Medulla oblongata (tissue), 1 donor: ENCODE results near the gene SIX3.

Source experiments
- DNase-seq: peaks from one replicate; pipeline ENCODE4 v3.0.0-alpha.2; 2015; ENCODE audit errors: extremely low spot score

Gene SIX3

DNA sequence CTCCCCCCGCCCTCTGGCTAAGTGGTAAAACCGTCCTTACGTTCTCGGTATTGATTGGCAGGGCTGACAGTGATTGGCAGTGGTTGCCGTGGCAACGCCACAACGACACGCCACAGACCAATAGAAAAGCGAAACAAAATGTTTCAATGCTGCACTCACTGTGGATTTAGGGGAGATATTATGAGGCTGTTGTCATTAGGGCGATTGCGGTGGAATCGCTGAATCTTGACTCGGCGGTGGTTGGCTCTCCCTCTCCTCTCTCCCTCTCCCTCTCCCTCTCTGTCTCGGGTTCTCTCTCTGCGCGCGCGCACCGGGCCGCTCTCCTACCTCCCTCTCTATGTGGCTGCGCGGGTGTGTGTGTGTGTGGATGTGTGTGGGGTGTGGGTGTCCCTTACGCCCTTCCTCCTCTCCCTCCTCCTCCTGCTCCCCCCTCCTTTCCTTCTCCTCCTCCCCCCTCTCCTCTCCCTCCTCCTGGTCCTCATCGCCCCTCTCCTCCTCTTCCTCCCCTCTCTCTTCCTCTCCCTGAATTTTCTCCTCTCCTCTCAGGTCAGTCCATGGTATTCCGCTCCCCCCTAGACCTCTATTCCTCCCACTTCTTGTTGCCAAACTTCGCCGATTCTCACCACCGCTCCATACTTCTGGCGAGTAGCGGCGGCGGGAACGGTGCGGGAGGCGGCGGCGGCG, at the start of gene SIX3:
Gene SIX3 (plus strand): TSS at position 152 of the 684 bp plus-strand sequence. CDS start 403 bp downstream, at position 555.
- peak; percentile 33 for DNase-seq

DNA sequence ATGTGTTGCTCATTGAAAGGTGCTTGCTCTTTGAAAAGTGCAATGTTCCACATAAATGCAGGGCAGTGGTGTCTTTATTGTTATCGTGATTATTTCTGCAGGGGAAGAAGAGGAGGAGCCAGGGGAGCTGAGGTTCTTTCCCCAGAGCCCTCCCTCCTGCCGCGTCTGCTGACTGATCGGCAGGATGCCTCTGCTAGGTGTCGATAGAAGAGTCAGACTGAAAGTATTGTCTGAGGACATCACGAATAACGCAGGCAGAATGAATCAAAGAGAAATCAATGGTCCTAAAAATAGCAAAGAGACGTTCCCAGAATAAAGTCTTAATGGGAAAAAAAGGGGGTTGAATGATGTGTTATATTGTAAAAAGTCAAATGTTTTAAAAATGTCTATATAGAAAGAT, 47.4 kb upstream of the SIX3 start:
- DNase-seq, result no peak

DNA sequence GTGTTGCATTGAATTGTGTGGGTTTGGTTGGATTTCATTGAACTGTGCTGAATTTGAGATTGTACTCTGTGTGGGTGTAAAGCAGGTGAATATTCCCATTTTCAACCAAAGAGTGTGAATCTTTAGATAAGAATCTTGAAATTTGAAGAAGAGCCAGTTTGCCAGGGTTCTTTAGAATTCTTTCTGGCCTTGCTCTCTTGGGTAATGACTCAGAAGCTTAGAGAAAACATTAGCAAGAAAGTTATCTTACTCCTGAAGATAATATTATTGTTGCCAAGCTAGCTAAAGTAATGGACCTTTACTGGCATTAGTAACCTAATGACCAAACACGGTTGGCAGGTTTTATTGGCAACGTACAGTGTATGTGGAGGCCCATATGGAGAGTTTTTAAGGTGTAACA, 46.4 kb upstream of the SIX3 start:
- DNase-seq, result no peak

DNA sequence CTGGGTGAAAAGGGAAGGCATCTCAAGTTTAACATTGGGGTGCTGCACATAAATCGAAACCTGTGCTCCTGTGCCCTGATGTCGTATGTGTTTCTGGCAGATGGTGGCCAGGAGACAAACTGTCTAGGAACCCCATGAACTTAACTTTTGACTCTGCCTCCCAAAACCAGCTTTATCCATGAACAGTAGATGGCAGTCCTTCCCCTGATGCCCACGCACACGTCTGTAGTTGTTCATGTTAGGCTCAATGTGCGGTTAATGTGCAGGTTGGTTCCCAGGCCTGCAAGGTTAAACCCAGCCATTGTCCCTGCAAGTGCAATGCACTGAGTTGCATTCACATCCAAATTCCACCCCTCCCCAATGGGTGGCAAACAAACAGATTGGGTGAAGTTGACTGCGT, 44.1 kb upstream of the SIX3 start:
- no peak for DNase-seq

DNA sequence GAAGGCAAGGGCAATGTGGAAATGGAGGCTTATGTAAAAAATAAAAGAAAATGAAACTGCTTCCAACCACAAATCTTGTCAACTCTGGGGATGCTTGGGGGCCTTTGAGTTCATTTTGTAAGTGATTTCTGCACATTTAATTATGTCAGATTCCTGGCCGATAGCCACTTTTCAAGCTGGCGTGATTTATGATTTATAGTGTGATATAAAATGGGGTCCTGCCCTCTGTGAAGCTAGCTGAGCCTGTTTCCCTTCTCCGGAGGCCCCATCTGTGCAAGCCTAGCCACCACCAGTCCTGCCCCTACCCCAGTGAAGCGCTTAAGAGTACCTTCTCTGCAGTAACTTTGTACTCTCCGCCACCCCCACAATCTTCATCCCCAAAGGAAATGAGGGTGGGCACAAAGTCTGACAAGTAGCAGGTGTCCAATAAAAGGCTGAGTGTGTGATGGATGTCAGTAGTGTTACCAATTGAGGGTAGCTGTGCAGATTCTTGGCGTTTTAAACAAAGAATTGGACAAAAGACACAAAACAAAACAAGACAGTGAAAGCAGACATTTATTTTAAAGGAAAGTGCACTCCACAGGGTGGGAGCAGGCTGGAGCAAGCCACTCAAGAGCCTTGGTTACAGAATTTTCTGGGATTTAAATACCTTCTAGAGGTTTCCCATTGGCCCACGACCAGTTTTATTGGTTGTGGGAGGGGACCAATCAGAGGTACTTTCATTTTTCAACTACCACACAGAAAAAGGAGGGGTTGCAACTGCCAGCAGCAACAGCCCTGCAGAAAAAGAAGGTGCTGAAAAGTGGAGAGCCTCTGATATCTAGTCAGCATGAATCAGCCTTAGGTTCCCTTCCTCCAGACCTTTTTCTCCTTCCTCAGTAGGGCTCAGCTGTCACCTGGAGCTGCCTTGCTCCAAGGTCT, 39.0 kb upstream of the SIX3 start:
- DNase-seq, result no peak

DNA sequence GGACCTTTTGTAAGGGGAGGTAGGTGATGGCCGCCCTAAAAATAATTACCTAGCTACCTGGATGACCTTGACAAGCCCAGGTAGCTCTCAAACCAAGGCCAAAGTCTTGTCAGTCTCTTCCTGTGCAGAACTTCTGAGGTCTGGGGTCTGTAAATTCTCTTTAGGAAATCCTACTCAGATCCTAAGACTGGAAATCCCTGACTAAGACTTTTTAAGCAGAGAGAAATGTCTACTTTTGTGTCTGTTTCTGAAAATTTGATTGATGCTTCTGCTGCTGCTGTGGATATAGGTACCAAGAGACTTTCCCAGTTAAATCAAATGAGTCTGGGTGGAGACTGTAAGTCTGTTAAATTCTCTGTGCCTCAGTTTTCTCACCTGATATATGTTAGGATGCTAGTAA, 36.9 kb upstream of the SIX3 start:
- no peak for DNase-seq

DNA sequence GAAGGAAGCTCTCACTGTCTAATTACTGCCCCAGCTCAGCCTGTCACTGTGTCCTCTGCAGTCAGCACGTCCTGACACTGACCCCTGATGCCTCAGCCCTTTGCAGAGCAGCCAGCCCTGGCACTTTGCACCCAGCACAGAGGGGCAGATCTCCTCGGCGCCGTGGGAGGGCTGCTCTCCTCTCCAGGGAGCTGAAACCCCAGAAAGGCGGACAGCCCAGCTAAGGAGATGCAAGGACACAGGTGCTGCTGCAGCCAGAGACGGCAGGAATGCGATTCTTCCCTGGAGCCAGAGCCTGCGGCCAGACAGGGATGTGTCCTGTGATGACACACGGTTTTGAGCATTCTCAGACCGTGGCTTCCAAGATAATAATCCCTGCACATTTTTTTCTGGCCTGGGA, 34.5 kb upstream of the SIX3 start:
- DNase-seq, result no peak

DNA sequence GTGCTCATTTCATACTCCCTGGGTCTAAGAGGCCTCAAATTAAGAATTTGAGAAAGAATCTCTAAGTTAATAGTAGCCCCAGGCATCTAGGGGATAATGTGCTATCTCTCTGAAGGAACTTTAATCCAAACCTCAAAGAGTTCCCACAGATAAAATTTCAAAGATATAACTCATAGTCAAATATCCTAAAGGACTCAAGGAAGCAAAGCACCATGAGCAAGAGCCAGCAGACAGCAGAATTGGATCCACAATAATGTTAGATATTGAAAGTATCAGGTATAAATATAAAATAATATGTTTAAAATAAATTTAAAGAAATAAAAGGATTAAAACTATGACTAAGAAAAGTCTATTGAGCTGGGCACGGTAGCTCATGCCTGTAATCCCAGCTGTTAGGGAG, 31.7 kb upstream of the SIX3 start:
- no peak for DNase-seq

DNA sequence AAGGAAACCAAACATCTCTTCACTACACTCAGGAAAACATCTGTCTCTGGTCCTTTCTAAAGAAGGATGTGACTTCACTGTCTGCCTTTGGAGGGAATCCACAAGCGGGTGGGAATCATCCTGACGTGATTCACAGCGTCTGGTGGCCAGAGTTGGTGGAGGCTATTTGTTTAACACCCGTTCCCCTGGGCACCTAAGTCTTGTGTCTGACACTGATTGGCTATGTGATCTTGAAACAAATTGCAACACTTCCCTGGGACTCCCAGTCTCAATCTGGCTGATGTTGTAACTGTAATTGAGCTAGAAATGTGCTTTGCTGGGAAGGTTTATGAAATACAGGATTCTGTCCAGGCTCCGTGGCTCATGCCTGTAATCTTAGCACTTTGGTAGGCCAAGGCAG, 28.8 kb upstream of the SIX3 start:
- no peak for DNase-seq

DNA sequence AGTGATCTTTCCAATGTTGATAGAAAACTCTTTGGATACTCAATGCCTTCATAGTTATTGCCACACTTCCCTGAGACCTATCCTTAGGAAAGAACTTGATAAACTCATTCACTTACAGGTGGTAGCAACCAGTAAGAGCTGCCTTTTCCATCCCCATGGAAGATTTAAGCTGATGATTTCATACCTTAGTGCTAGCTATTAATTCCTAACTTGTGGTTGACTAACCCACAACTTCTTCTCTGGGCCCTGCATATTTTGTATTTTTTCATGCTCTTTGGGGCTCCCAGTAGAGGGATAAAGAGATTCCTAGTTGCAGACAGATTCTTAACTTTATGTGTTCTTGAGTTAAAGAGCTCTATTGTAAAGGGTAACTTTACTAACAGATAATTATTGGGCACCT, 25.2 kb upstream of the SIX3 start:
- no peak for DNase-seq

DNA sequence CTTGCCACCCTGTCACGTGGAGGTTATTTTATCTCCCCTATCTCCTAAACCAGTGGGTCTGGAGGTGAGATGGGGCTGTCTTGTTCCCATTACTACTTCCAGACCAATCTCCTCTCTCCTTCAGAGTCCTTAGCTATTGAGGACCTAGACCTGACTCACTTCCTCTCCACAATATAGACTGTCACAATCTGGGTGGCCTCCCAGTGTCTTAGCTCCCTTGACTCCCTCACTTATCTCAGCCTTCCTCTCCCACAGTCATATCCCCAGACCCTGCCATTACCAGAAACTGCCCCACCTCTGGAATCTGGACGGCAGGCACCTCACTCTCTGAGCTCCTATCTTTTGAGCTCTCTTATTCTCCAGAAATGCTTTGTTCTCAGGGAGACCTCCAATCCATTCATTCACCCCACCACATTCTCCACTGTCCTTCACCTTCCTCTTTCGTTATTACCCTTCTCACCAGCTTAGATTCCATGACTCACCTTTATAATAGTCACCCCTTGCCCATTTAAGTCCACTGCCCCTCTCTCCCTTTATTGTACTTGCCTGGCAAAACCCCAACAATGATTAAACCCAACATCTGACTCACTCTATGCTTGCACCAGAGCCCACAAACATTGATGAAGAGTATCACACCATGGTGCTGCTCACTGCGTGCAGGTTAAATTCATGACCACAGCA, 23.3 kb upstream of the SIX3 start:
- DNase-seq, result no peak

DNA sequence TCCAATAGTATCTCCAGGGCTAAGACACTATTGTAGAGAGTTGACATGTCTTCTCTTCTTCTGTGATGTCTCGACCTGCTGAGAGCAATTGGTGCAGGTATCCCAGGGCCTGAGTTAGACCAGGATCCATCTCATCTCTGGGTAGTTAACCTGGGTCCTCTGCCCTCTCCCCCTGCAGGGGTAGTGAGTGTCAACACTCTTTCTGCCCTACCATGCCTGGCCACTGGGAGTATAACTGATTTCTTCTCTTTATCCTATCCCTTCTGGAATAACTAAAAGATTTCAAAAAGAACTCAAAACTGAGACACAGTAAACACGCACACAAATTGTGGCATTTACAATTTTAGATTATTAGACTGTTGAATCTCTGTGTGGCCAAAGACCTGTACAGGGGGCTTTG, 20.8 kb upstream of the SIX3 start:
- DNase-seq, result no peak

DNA sequence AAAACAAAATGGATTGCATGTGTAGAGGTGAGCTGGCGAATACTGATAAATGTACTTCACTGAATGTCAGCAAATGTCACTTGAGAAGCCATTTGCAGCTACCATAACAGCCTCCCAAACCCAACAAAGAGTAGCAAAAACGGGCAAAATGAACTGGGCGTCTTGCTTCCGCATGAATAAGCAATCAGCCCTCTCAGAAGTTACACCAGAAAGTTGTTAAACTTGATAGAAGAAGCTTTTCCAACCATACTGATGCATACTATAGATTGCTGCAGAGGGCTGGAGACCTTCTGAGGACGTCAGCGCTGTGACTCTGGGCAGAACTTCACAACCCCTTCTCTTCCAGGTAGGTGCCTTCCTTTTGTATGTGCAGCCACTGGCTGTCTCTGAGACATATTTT, 18.7 kb upstream of the SIX3 start:
- DNase-seq, result no peak

DNA sequence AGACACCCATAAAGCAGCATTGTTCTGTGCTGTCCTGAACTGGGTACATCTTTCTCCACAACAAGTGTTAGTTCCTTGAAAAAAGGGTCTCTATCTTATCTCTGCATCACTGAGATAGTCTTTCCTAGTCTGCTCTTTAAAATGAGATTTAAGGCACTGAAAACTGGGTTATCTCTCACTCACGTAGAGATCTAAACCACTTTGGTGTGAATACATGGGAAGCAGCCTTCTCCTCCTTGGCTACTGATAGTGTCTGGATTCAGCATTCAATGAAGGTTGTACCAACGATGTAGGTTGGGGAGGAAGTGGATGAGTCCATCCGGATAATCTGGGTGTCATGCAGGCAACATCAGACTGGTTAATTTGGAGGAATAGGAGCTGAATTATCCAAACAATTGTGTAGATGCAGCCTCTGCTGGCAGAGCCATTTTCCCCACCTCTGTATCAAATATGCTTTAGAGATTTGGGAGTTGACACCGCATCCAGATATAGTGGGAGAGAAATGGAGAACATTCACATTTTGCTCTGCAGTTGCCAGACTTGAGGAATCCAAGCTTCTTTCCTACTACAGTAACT, 15.9 kb upstream of the SIX3 start:
- no peak for DNase-seq

DNA sequence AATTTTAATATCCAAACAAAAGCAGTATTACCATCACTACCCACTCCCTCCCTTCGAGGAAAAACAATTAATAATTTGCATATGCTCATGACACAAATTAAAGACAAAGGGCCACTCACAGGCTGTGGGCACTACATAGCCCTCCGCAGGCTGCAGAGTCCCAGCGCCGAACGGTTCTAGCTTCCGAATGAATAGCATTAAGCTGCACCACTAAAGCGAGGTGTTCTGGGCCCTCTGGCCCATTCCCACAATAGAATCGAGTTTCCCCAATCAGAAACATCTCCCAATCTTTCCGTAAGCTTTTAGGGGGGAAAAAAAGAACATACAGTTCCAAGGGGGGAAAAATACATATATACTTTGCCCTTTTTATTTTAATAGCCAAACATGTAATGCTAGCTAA, 14.5 kb upstream of the SIX3 start:
- DNase-seq, result no peak

DNA sequence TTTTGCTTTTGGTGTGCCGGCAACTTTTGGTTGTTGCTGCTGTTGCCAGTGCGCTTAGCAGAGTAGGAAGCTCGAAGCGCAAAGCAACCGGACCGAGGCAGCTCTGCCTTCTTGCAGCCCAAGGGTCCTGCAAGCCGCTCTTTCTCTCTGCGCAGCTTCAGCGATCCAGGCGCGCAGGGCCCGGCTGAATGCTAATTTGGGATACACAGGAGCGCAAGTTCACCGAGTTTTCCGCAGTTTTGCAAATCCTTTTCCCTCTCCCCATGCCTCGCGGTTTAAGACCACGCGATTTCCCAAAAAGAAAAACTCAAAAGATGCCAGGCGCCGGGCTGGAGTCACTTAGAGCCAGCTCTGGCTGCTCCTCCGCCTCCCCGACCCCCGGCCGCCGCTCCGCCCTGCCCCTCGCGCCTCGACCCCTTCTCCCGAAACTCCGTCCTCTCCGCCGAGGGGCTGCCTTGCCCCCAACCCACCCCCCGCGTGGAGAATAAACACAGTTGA, 13.5 kb upstream of the SIX3 start:
- DNase-seq, result no peak

DNA sequence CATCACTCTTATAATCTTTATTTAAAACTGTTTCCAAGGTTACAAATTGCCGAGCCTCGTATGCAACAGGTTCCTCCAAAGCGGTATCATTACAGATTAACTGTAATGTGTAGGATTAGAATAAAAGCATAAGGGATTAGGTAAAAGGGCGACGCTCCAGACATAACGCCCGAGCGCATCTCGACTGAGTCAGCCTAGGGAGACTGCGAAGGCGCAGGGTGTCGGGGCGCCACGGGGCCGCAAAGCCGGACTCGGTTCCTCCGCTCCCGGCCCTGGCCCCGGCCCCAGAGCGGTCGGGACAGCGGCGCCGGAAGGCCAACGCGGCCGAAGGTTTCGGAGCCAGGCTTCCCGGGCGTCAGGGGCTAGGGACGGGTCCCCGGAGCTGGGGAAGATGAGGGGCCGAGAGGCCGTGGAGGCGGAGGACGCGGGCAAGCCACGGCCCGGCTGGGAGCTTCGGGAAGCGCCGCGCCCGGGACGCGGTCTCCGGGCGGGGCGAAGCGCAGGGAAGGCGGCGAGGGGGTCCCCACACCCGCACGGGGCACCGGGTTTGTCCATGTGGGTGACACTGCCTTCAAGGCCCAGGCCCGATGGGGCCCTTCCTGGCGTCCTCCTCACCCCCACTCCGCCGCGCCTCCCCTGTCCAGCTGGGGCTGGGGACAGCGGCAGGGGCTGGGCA, 12.9 kb upstream of the SIX3 start:
- no peak for DNase-seq

DNA sequence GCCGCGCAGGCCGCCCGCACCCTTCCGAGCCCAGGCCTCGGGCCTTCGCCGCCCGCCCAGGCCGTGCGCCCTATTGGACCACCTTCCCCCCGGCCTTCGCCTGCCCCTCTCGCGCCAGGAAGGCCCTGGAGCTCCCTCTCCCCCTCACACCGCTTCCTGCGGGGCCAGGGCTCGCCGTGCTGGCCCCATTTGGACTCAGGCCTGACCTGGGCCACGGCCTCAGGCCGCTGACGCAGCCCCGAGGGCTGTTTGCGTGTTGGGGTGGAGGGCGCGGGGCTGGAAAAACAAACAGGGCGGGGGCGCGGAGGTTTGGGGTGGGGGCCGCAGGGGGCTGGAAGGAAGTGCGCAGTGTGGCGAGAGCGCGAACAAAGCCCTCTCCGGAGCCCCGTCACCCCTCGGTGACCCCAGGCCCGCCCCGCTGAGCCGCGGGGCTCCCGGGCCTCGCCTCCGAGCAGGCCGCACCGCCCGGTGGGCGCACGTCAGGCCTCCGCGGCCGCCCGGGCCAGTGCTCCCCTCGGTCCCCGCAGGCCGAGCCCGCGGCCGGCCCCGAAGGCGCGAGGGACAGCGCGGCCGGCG, 12.3 kb upstream of the SIX3 start:
- DNase-seq, result no peak

DNA sequence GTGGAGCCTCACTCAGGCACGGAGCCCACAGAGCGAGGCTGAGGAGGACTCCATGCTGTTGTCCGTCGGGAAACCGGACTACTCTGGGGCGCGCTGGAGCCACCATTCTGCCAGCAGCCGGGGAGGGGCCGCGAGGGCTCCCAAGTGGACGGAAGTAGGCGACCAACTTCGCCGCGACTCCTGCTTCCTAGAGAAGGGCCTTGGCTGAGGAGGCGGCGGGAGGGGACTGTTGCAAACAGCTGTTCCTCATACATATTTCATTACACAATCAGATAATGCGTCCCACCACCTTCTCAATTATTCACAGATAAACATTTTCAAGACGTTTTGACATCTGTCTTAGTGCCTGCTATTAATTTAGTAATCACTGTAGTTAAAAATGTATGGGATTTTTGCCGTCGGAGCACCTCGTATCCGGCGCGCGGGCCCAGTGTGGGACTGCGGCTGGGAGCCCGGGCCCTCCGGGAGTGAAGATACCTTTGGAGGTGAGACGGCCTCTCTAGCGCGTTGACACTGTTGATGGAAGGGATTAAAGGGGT, 11.7 kb upstream of the SIX3 start:
- DNase-seq, result no peak

DNA sequence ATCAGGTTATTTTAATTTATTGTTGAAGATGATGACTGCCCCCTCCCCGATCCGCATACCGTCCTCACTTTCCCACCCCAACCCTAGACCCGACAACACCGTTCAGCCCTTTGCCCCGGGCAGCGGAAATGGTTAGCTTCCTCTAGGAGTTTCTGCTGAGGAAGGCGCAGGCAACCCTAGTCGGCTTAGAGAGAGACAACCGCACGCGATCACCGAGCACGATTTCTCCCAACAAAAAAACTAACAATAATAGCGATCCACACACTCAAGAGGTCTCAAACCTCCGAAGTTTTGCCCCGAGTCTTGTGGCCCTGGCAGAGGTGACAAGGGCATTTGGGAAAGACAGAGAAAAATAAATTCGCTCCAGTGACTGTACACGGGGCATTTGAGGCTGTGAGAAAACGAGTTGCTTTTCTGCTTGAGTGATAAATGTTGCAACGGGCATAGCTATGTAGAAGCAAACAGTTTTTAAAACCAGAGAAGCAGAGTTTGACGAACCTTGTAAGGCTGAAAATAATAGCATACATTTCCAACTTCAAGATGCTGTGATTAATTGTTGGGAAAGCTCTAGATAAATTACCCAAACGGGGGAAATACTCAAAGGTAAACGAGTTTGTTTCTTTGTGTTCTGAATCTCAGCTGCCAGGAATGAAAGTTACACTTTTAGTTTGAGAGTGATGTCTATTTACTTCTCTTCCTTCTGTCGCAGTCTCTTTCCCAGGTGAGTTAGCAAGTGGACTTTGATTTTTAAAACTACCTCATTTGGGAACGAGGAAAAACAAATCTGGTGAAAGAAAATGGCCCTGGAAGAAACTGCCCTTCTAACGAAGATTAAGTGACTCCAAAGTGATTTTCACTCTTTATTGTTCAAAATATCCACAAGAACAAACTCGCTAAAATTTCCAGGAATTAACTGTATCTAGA, 11.0 kb upstream of the SIX3 start:
- no peak for DNase-seq
